ENCODE measurements around the gene CTNNBIP1.

GRCh38 chr1:9912264-9912936, 2.3 kb upstream of the CTNNBIP1 start:
- no peak for TF ChIP-seq ATF3 (IDR thresholded peaks at IDR 0.05)
- TF ChIP-seq MAX (IDR thresholded peaks at IDR 0.05): no peak
- TF ChIP-seq POLR2A (IDR thresholded peaks at IDR 0.05; ENCODE audit: borderline replicate concordance, extremely low read depth, insufficient read depth, insufficient read length): no peak
- TF ChIP-seq POLR2AphosphoS5 (IDR thresholded peaks at IDR 0.05; ENCODE audit: low read depth, low read length): no peak
- no peak for TF ChIP-seq CEBPB (IDR thresholded peaks at IDR 0.05; ENCODE audit: low read depth)
- no peak for TF ChIP-seq EZH2 (IDR thresholded peaks at IDR 0.05)
- no peak for TF ChIP-seq CTCF (IDR thresholded peaks at IDR 0.05 in 2 of 3, conservative IDR thresholded peaks at IDR 0.05 in 1 of 3; ENCODE audit: borderline replicate concordance in 1 of 3, insufficient read depth in 1 of 3, low read depth in 2 of 3, low read length in 2 of 3)

Data from HCT116 (cell line).